ENCODE results near the gene DCDC1. TPM values are rescaled to one million over a fixed set of nuclear protein-coding genes. Genes with fewer than 3 reads are reported as not detected.

DCDC1 gene
- total RNA-seq, 4 donors from 2014 or later, result 0.34 to 2.7 TPM; not detected in 2

- no peak for DNase-seq (ENCODE audit: low spot score in 2 of 2)
- no peak overlapping the region for H3K4me3 ChIP-seq
- 56% methylated on average over 6 of the region's 6 CpGs for WGBS
- TF ChIP-seq CTCF (IDR thresholded peaks at IDR 0.05), result no peak
- no peak for TF ChIP-seq POLR2A (IDR thresholded peaks at IDR 0.05)
- TF ChIP-seq EP300 (IDR thresholded peaks at IDR 0.05), result no peak
- H3K9me3 ChIP-seq, result no peaks in the 10 kb centered on the region
- H3K27me3 ChIP-seq, result no peaks in the 10 kb centered on the region
- no peaks in the 10 kb centered on the region for H3K4me1 ChIP-seq
- H3K36me3 ChIP-seq, result no peaks in the 10 kb centered on the region
- H3K27ac ChIP-seq, result no peak overlapping the region
Measured at GRCh38 chr11:31141789-31142188, 227.8 kb downstream of the DCDC1 start.

- Histone ChIP-seq H3K27ac (no peak overlapping the region), H3K27me3 (no peaks in the 10 kb centered on the region), H3K36me3 (no peaks in the 10 kb centered on the region), H3K4me3 (no peak overlapping the region), H3K4me1 (no peaks in the 10 kb centered on the region), H3K9me3 (no peaks in the 10 kb centered on the region)
- TF ChIP-seq POLR2A (IDR thresholded peaks at IDR 0.05) (no peak), EP300 (IDR thresholded peaks at IDR 0.05) (no peak), CTCF (IDR thresholded peaks at IDR 0.05) (no peak), POLR2AphosphoS5 (IDR thresholded peaks at IDR 0.05) (no peak)
- 61% methylated on average over 4 of the region's 4 CpGs for WGBS
- DNase-seq (ENCODE audit: low spot score in 2 of 2), result no peak
Measured at GRCh38 chr11:31139479-31139878, 230.1 kb downstream of the DCDC1 start.

GRCh38 chr11:31132531-31133421, 236.8 kb downstream of the DCDC1 start:
- no peak overlapping the region for H3K27ac ChIP-seq
- no peak overlapping the region for H3K4me3 ChIP-seq
- TF ChIP-seq CTCF (IDR thresholded peaks at IDR 0.05) (no peak), POLR2AphosphoS5 (IDR thresholded peaks at IDR 0.05) (no peak), EP300 (IDR thresholded peaks at IDR 0.05) (no peak), POLR2A (IDR thresholded peaks at IDR 0.05) (no peak)
- no peak for DNase-seq (ENCODE audit: low spot score in 2 of 2)
- no peaks in the 10 kb centered on the region for H3K4me1 ChIP-seq
- 65% methylated on average over 6 of the region's 6 CpGs for WGBS
- no peaks in the 10 kb centered on the region for H3K36me3 ChIP-seq
- H3K9me3 ChIP-seq, result no peaks in the 10 kb centered on the region
- no peaks in the 10 kb centered on the region for H3K27me3 ChIP-seq

GRCh38 chr11:31131760-31132159, 237.8 kb downstream of the DCDC1 start:
- Histone ChIP-seq H3K4me1 (no peaks in the 10 kb centered on the region), H3K27me3 (no peaks in the 10 kb centered on the region), H3K27ac (no peak overlapping the region), H3K36me3 (no peaks in the 10 kb centered on the region), H3K4me3 (no peak overlapping the region), H3K9me3 (no peaks in the 10 kb centered on the region)
- 2% methylated on average over 1 of the region's 1 CpG for WGBS
- DNase-seq (ENCODE audit: low spot score in 2 of 2), result no peak
- TF ChIP-seq CTCF (IDR thresholded peaks at IDR 0.05) (no peak), EP300 (IDR thresholded peaks at IDR 0.05) (no peak), POLR2AphosphoS5 (IDR thresholded peaks at IDR 0.05) (no peak), POLR2A (IDR thresholded peaks at IDR 0.05) (no peak)

- Histone ChIP-seq H3K36me3 (no peaks in the 10 kb centered on the region), H3K4me3 (no peak overlapping the region), H3K27me3 (no peaks in the 10 kb centered on the region), H3K4me1 (no peaks in the 10 kb centered on the region), H3K9me3 (no peaks in the 10 kb centered on the region), H3K27ac (no peak overlapping the region)
- DNase-seq (ENCODE audit: low spot score in 2 of 2), result no peak
- TF ChIP-seq POLR2AphosphoS5 (IDR thresholded peaks at IDR 0.05), result no peak
- TF ChIP-seq CTCF (IDR thresholded peaks at IDR 0.05), result no peak
- TF ChIP-seq POLR2A (IDR thresholded peaks at IDR 0.05), result no peak
- no peak for TF ChIP-seq EP300 (IDR thresholded peaks at IDR 0.05)
- 53% methylated on average over 3 of the region's 3 CpGs for whole genome bisulfite sequencing
Measured at GRCh38 chr11:31127290-31127689, 242.2 kb downstream of the DCDC1 start.

Data from suprapubic skin (tissue), 4 donors.